Smooth muscle cell (in vitro differentiated cells): ENCODE results near the gene MAPK4. TPM values are rescaled to one million over a fixed set of nuclear protein-coding genes. Genes with fewer than 3 reads are reported as not detected.

Experiments
- DNase-seq: peaks from one replicate; lab custom pipeline; 2025; ENCODE audit not compliant: unreplicated experiment; lab: John Stamatoyannopoulos, UW
- H2AFZ ChIP-seq: fragments of 200-600 bp; sonication (generic); 2 replicates; pipeline ENCODE4 v1.6.0; 2016; ENCODE audit warnings: antibody characterized with exemption, low read depth, mild to moderate bottlenecking
- H3F3A ChIP-seq: fragments of 200-600 bp; sonication (generic); 2 replicates; pipeline ENCODE4 v1.6.0; 2017; ENCODE audit warnings: antibody characterized with exemption, low read depth
- H3K27ac ChIP-seq: fragments of 200-600 bp; sonication (generic); 2 replicates; pipeline ENCODE4 v1.5.1; 2016; ENCODE audit warnings: low read depth, mild to moderate bottlenecking
- H3K27me3 ChIP-seq: fragments of 200-600 bp; sonication (generic); 2 replicates; pipeline ENCODE4 v1.6.1; 2016; ENCODE audit warnings: low read depth, mild to moderate bottlenecking
- H3K36me3 ChIP-seq: fragments of 200-600 bp; sonication (generic); 2 replicates; pipeline ENCODE4 v1.5.1; 2016; ENCODE audit warnings: low read depth
- H3K4me1 ChIP-seq: fragments of 200-600 bp; sonication (generic); 2 replicates; pipeline ENCODE4 v1.5.1; 2016; ENCODE audit warnings: low read depth
- H3K4me2 ChIP-seq: fragments of 200-600 bp; sonication (generic); 2 replicates; pipeline ENCODE4 v1.6.0; 2016; ENCODE audit warnings: mild to moderate bottlenecking
- H3K4me3 ChIP-seq: fragments of 200-600 bp; sonication (generic); 2 replicates; pipeline ENCODE4 v1.5.1; 2016; ENCODE audit warnings: mild to moderate bottlenecking
- H3K79me2 ChIP-seq: fragments of 200-600 bp; sonication (generic); 2 replicates; pipeline ENCODE4 v1.6.0; 2016; ENCODE audit warnings: low read depth, mild to moderate bottlenecking
- H3K9ac ChIP-seq: fragments of 200-600 bp; sonication (generic); 2 replicates; pipeline ENCODE4 v1.6.0; 2016; ENCODE audit warnings: low read depth
- H3K9me3 ChIP-seq: fragments of 200-600 bp; sonication (generic); replicated peaks from 2 replicates; pipeline ENCODE4 v1.5.1; 2016; ENCODE audit warnings: low read depth
- H4K20me1 ChIP-seq: fragments of 200-600 bp; sonication (generic); 2 replicates; pipeline ENCODE4 v1.6.0; 2016; ENCODE audit warnings: low read depth
- CTCF ChIP-seq: fragments of 200-600 bp; sonication (generic); IDR thresholded peaks from 2 replicates; pipeline ENCODE4 v1.5.1; 2017; ENCODE audit warnings: borderline replicate concordance, mild to moderate bottlenecking, antibody characterized with exemption; ENCODE audit not compliant: insufficient read depth, poor library complexity, severe bottlenecking
- WGBS: methylation state at CpG from one replicate; pipeline ENCODE4 v1.1.7; 2016; ENCODE audit warnings: low lambda C conversion rate; 5-methylcytosine and 5-hydroxymethylcytosine counted together
- polyA plus RNA-seq: library from polyadenylated mRNA; unstranded; fragments of >200 nt; fragmentation: Nextera tagmentation; extraction: Ambion mirVana; gene quantifications from 2 replicates; pipeline ENCODE4 v1.2.1, GENCODE V29; 2016
- total RNA-seq: library from RNA; depleted of rRNA; stranded (reverse); fragments of >200 nt; gene quantifications from 2 replicates; pipeline ENCODE4 v1.2.3, GENCODE V29; 2014

The MAPK4 gene
- total and polyA plus RNA-seq, 2 experiments from 2014 or later: 0.09 TPM; not detected in 1

GRCh38 chr18:50744253-50744652 lies 184.4 kb downstream of the MAPK4 start:
- H3K9ac ChIP-seq: no peak overlapping the region
- 97% methylated on average over 4 of the region's 4 CpGs for WGBS

GRCh38 chr18:50745945-50746344 lies 186.1 kb downstream of the MAPK4 start:
- DNase-seq: no peak
- no peak for TF ChIP-seq CTCF
- Histone ChIP-seq H3K36me3 (no peaks in the 10 kb centered on the region), H3K4me3 (no peak overlapping the region), H3K4me2 (no peak overlapping the region), H2AFZ (no peak overlapping the region), H3F3A (peaks cover 3% of the 10 kb centered on the region), H3K27me3 (peaks cover 3% of the 10 kb centered on the region), H3K4me1 (peaks cover 22% of the 10 kb centered on the region), H3K9ac (no peak overlapping the region), H3K9me3 (no peaks in the 10 kb centered on the region), H3K27ac (no peak overlapping the region), H3K79me2 (no peaks in the 10 kb centered on the region), H4K20me1 (no peaks in the 10 kb centered on the region)
- 89% methylated on average over 5 of the region's 5 CpGs for WGBS

More at GRCh38 chr18:50744253-50744652, 184.4 kb downstream of the MAPK4 start:
- peaks cover 3% of the 10 kb centered on the region for H3F3A ChIP-seq
- H3K79me2 ChIP-seq: no peaks in the 10 kb centered on the region
- no peak overlapping the region for H3K27ac ChIP-seq
- H3K4me2 ChIP-seq: no peak overlapping the region
- peaks cover 16% of the 10 kb centered on the region for H3K4me1 ChIP-seq
- no peaks in the 10 kb centered on the region for H3K36me3 ChIP-seq
- DNase-seq: no peak
- no peak for TF ChIP-seq CTCF
- no peaks in the 10 kb centered on the region for H3K9me3 ChIP-seq
- no peak overlapping the region for H3K4me3 ChIP-seq
- H2AFZ ChIP-seq: no peak overlapping the region
- no peaks in the 10 kb centered on the region for H4K20me1 ChIP-seq
- H3K27me3 ChIP-seq: peaks cover 3% of the 10 kb centered on the region

GRCh38 chr18:50747849-50748242 lies 188.0 kb downstream of the MAPK4 start:
- DNase-seq: no peak
- no peaks in the 10 kb centered on the region for H3K9me3 ChIP-seq
- H3K27ac ChIP-seq: no peak overlapping the region
- peaks cover 22% of the 10 kb centered on the region for H3K4me1 ChIP-seq
- no peaks in the 10 kb centered on the region for H4K20me1 ChIP-seq
- H3F3A ChIP-seq: peaks cover 3% of the 10 kb centered on the region
- H3K27me3 ChIP-seq: peaks cover 3% of the 10 kb centered on the region
- H3K4me3 ChIP-seq: no peak overlapping the region
- H3K79me2 ChIP-seq: no peaks in the 10 kb centered on the region
- no peak overlapping the region for H3K9ac ChIP-seq
- peak overlapping the region; percentile 55 for H3K4me2 ChIP-seq
- 0% methylated on average over 1 of the region's 1 CpG for WGBS
- no peak for TF ChIP-seq CTCF
- no peak overlapping the region for H2AFZ ChIP-seq
- H3K36me3 ChIP-seq: no peaks in the 10 kb centered on the region
